Smooth muscle cell (in vitro differentiated cells): Measurements from ENCODE around the gene ARAP3. TPM values are rescaled to one million over a fixed set of nuclear protein-coding genes. Genes with fewer than 3 reads are reported as not detected.

Experiments
- DNase-seq: peaks from one replicate; lab custom pipeline; 2025; ENCODE audit not compliant: unreplicated experiment; lab: John Stamatoyannopoulos, UW
- H2AFZ ChIP-seq: fragments of 200-600 bp; sonication (generic); 2 replicates; pipeline ENCODE4 v1.6.0; 2016; ENCODE audit warnings: antibody characterized with exemption, low read depth, mild to moderate bottlenecking
- H3F3A ChIP-seq: fragments of 200-600 bp; sonication (generic); 2 replicates; pipeline ENCODE4 v1.6.0; 2017; ENCODE audit warnings: antibody characterized with exemption, low read depth
- H3K27ac ChIP-seq: fragments of 200-600 bp; sonication (generic); 2 replicates; pipeline ENCODE4 v1.5.1; 2016; ENCODE audit warnings: low read depth, mild to moderate bottlenecking
- H3K27me3 ChIP-seq: fragments of 200-600 bp; sonication (generic); 2 replicates; pipeline ENCODE4 v1.6.1; 2016; ENCODE audit warnings: low read depth, mild to moderate bottlenecking
- H3K36me3 ChIP-seq: fragments of 200-600 bp; sonication (generic); 2 replicates; pipeline ENCODE4 v1.5.1; 2016; ENCODE audit warnings: low read depth
- H3K4me1 ChIP-seq: fragments of 200-600 bp; sonication (generic); 2 replicates; pipeline ENCODE4 v1.5.1; 2016; ENCODE audit warnings: low read depth
- H3K4me2 ChIP-seq: fragments of 200-600 bp; sonication (generic); 2 replicates; pipeline ENCODE4 v1.6.0; 2016; ENCODE audit warnings: mild to moderate bottlenecking
- H3K4me3 ChIP-seq: fragments of 200-600 bp; sonication (generic); 2 replicates; pipeline ENCODE4 v1.5.1; 2016; ENCODE audit warnings: mild to moderate bottlenecking
- H3K79me2 ChIP-seq: fragments of 200-600 bp; sonication (generic); 2 replicates; pipeline ENCODE4 v1.6.0; 2016; ENCODE audit warnings: low read depth, mild to moderate bottlenecking
- H3K9ac ChIP-seq: fragments of 200-600 bp; sonication (generic); 2 replicates; pipeline ENCODE4 v1.6.0; 2016; ENCODE audit warnings: low read depth
- H3K9me3 ChIP-seq: fragments of 200-600 bp; sonication (generic); replicated peaks from 2 replicates; pipeline ENCODE4 v1.5.1; 2016; ENCODE audit warnings: low read depth
- H4K20me1 ChIP-seq: fragments of 200-600 bp; sonication (generic); 2 replicates; pipeline ENCODE4 v1.6.0; 2016; ENCODE audit warnings: low read depth
- CTCF ChIP-seq: fragments of 200-600 bp; sonication (generic); IDR thresholded peaks from 2 replicates; pipeline ENCODE4 v1.5.1; 2017; ENCODE audit warnings: borderline replicate concordance, mild to moderate bottlenecking, antibody characterized with exemption; ENCODE audit not compliant: insufficient read depth, poor library complexity, severe bottlenecking
- WGBS: methylation state at CpG from one replicate; pipeline ENCODE4 v1.1.7; 2016; ENCODE audit warnings: low lambda C conversion rate; 5-methylcytosine and 5-hydroxymethylcytosine counted together
- polyA plus RNA-seq: library from polyadenylated mRNA; unstranded; fragments of >200 nt; fragmentation: Nextera tagmentation; extraction: Ambion mirVana; gene quantifications from 2 replicates; pipeline ENCODE4 v1.2.1, GENCODE V29; 2016
- total RNA-seq: library from RNA; depleted of rRNA; stranded (reverse); fragments of >200 nt; gene quantifications from 2 replicates; pipeline ENCODE4 v1.2.3, GENCODE V29; 2014

The ARAP3 gene
- total and polyA plus RNA-seq, 2 experiments from 2014 or later = 9.4 to 11.1 TPM

- Histone ChIP-seq H3K79me2 (peaks cover 39% of the 10 kb centered on the region), H3F3A (peaks cover 24% of the 10 kb centered on the region), H4K20me1 (peaks cover 34% of the 10 kb centered on the region), H3K27me3 (no peaks in the 10 kb centered on the region), H3K9me3 (no peaks in the 10 kb centered on the region), H2AFZ (peak within 1 kb of the TSS; percentile 65), H3K27ac (peak within 1 kb of the TSS; percentile 77), H3K9ac (peak within 1 kb of the TSS; percentile 90), H3K36me3 (peaks cover 7% of the 10 kb centered on the region), H3K4me2 (peak within 1 kb of the TSS; percentile 97), H3K4me3 (peak within 1 kb of the TSS; percentile 94), H3K4me1 (peaks cover 21% of the 10 kb centered on the region)
- DNase-seq = peak; percentile 88
- 5% methylated on average over 47 of the region's 70 CpGs for WGBS
- peak; percentile 99 for TF ChIP-seq CTCF
Measured at GRCh38 chr5:141618804-141619554, 63.1 kb downstream of the ARAP3 start, which contains the start of gene DIAPH1. TSS of gene DIAPH1 (minus strand) at chr5:141619000. CDS start at chr5:141618914, 86 bp downstream.

GRCh38 chr5:141618030-141618803, 63.8 kb downstream of the ARAP3 start:
- no peaks in the 10 kb centered on the region for H3K27me3 ChIP-seq
- peaks cover 28% of the 10 kb centered on the region for H3K4me1 ChIP-seq
- H4K20me1 ChIP-seq = peaks cover 42% of the 10 kb centered on the region
- H2AFZ ChIP-seq = peak overlapping the region; percentile 65
- H3K36me3 ChIP-seq = peaks cover 1% of the 10 kb centered on the region
- WGBS = under 1% methylated on average over 23 of the region's 36 CpGs
- H3K79me2 ChIP-seq = peaks cover 46% of the 10 kb centered on the region
- H3K4me2 ChIP-seq = peak overlapping the region; percentile 97
- H3K4me3 ChIP-seq = peak overlapping the region; percentile 94
- peak; percentile 68 for DNase-seq
- TF ChIP-seq CTCF = no peak
- peak overlapping the region; percentile 90 for H3K9ac ChIP-seq
- no peaks in the 10 kb centered on the region for H3K9me3 ChIP-seq
- H3K27ac ChIP-seq = peak overlapping the region; percentile 77
- peaks cover 24% of the 10 kb centered on the region for H3F3A ChIP-seq

GRCh38 chr5:141617682-141618029, 64.4 kb downstream of the ARAP3 start:
- peaks cover 30% of the 10 kb centered on the region for H3K4me1 ChIP-seq
- H3K4me2 ChIP-seq = peak overlapping the region; percentile 97
- H3K79me2 ChIP-seq = peaks cover 52% of the 10 kb centered on the region
- no peak for DNase-seq
- 21% methylated on average over 9 of the region's 9 CpGs for WGBS
- no peak for TF ChIP-seq CTCF
- H3F3A ChIP-seq = peaks cover 24% of the 10 kb centered on the region
- peak overlapping the region; percentile 94 for H3K4me3 ChIP-seq
- H3K27me3 ChIP-seq = no peaks in the 10 kb centered on the region
- H2AFZ ChIP-seq = peak overlapping the region; percentile 65
- peak overlapping the region; percentile 90 for H3K9ac ChIP-seq
- peaks cover 47% of the 10 kb centered on the region for H4K20me1 ChIP-seq
- peak overlapping the region; percentile 77 for H3K27ac ChIP-seq
- no peaks in the 10 kb centered on the region for H3K36me3 ChIP-seq
- no peaks in the 10 kb centered on the region for H3K9me3 ChIP-seq
